Ramos (cell line): ENCODE results near the gene PSD4.

Experiments used
- in situ Hi-C: fragments of 300-500 bp; cut with MboI; formaldehyde crosslinking; loops from one replicate; pipeline ENCODE4 v1.14.3; 2022; ENCODE audit warnings: low sequenced_read_pairs; ENCODE audit not compliant: unreplicated experiment

Gene PSD4

GRCh38 chr2:113255140-113256070 lies 81.6 kb downstream of the PSD4 start:
- in situ Hi-C loops, result no loop called here

GRCh38 chr2:113257516-113258264 lies 83.9 kb downstream of the PSD4 start:
- in situ Hi-C loops, result no loop called here

GRCh38 chr2:113258471-113259147 lies 84.8 kb downstream of the PSD4 start:
- in situ Hi-C loops, result no loop called here
